ENCODE results near the gene RBM10. TPM values are rescaled to one million over a fixed set of nuclear protein-coding genes. Genes with fewer than 3 reads are reported as not detected.

Gene RBM10
- total and polyA plus RNA-seq, 2 experiments from 2014 or later, result 26.4 to 29.2 TPM

DNA sequence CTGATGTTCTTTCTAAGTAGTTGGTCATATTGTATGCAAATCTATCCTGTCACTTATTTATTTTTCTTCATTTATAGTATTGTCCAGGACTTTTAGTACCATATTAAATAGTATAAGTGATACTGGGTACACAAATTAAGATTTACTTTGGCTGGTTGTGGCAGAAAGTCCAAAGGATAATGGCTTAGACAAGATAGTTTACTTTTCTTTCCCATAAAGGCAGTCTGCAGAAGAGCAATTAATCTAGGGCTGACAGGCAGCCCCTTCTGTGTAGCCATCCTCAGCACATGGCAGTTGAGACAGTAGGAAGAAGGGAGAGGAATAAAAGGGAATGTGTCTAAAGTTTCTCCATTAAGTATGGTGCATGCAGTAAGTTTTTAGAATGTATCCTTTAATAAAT lies 6.4 kb downstream of the RBM10 start:
- no peaks in the 10 kb centered on the region for H3K9me2 ChIP-seq (replicated peaks; ENCODE audit: insufficient read depth)
- DNase-seq (ENCODE audit: low spot score), result no peak

GRCh38 chrX:47156611-47157520 lies 11.8 kb downstream of the RBM10 start:
- no peak for DNase-seq (ENCODE audit: low spot score)
- no peak overlapping the region for H3K4me3 ChIP-seq
- no peaks in the 10 kb centered on the region for H3K4me1 ChIP-seq (ENCODE audit: insufficient read depth)
- H4K20me1 ChIP-seq (ENCODE audit: insufficient read depth, poor library complexity, severe bottlenecking), result peaks cover 4% of the 10 kb centered on the region
- H3K4me2 ChIP-seq, result no peak overlapping the region
- peaks cover 61% of the 10 kb centered on the region for H3K79me2 ChIP-seq
- WGBS (ENCODE audit: low lambda C conversion rate, missing lambda C conversion rate), result 90% methylated on average over 26 of the region's 26 CpGs
- no peaks in the 10 kb centered on the region for H3K36me3 ChIP-seq (replicated peaks; ENCODE audit: insufficient read depth, low read depth)
- no peak overlapping the region for H2AFZ ChIP-seq
- no peak for TF ChIP-seq EZH2 (IDR thresholded peaks at IDR 0.05; ENCODE audit: borderline replicate concordance)
- TF ChIP-seq CTCF (IDR thresholded peaks at IDR 0.05; ENCODE audit: poor library complexity), result no peak
- no peak for TF ChIP-seq EZH2phosphoT487 (IDR thresholded peaks at IDR 0.05; ENCODE audit: low read depth, severe bottlenecking, unreplicated experiment)
- no peaks in the 10 kb centered on the region for H3K9me3 ChIP-seq (ENCODE audit: low read depth)
- H3K27me3 ChIP-seq, result no peaks in the 10 kb centered on the region
- H3K27ac ChIP-seq, result no peak overlapping the region
- no peaks in the 10 kb centered on the region for H3K9me2 ChIP-seq (replicated peaks; ENCODE audit: insufficient read depth)

More for the DNA sequence above, 6.4 kb downstream of the RBM10 start:
- Histone ChIP-seq H2AFZ (no peak overlapping the region), H3K4me1 (ENCODE audit: insufficient read depth) (no peaks in the 10 kb centered on the region), H4K20me1 (ENCODE audit: insufficient read depth, poor library complexity, severe bottlenecking) (peaks cover 19% of the 10 kb centered on the region), H3K4me3 (no peak overlapping the region), H3K79me2 (peaks cover 79% of the 10 kb centered on the region), H3K36me3 (replicated peaks; ENCODE audit: insufficient read depth, low read depth) (no peaks in the 10 kb centered on the region), H3K9me3 (ENCODE audit: low read depth) (no peaks in the 10 kb centered on the region), H3K27me3 (no peaks in the 10 kb centered on the region), H3K4me2 (no peak overlapping the region), H3K27ac (no peak overlapping the region)
- TF ChIP-seq EZH2 (IDR thresholded peaks at IDR 0.05; ENCODE audit: borderline replicate concordance) (no peak), EZH2phosphoT487 (IDR thresholded peaks at IDR 0.05; ENCODE audit: low read depth, severe bottlenecking, unreplicated experiment) (no peak), CTCF (IDR thresholded peaks at IDR 0.05; ENCODE audit: poor library complexity) (no peak)

- no peak overlapping the region for H2AFZ ChIP-seq
- no peak overlapping the region for H3K4me3 ChIP-seq
- no peak overlapping the region for H3K4me2 ChIP-seq
- H3K9me2 ChIP-seq (replicated peaks; ENCODE audit: insufficient read depth), result no peaks in the 10 kb centered on the region
- H3K9me3 ChIP-seq (ENCODE audit: low read depth), result no peaks in the 10 kb centered on the region
- 95% methylated on average over 16 of the region's 16 CpGs for WGBS (ENCODE audit: low lambda C conversion rate, missing lambda C conversion rate)
- H3K36me3 ChIP-seq (replicated peaks; ENCODE audit: insufficient read depth, low read depth), result no peaks in the 10 kb centered on the region
- H4K20me1 ChIP-seq (ENCODE audit: insufficient read depth, poor library complexity, severe bottlenecking), result peaks cover 4% of the 10 kb centered on the region
- H3K27me3 ChIP-seq, result no peaks in the 10 kb centered on the region
- peaks cover 59% of the 10 kb centered on the region for H3K79me2 ChIP-seq
- no peak for TF ChIP-seq EZH2phosphoT487 (IDR thresholded peaks at IDR 0.05; ENCODE audit: low read depth, severe bottlenecking, unreplicated experiment)
- no peak for TF ChIP-seq EZH2 (IDR thresholded peaks at IDR 0.05; ENCODE audit: borderline replicate concordance)
- no peak for TF ChIP-seq CTCF (IDR thresholded peaks at IDR 0.05; ENCODE audit: poor library complexity)
- no peak overlapping the region for H3K27ac ChIP-seq
- no peaks in the 10 kb centered on the region for H3K4me1 ChIP-seq (ENCODE audit: insufficient read depth)
- DNase-seq (ENCODE audit: low spot score), result no peak
Observed at GRCh38 chrX:47158131-47158530, 13.1 kb downstream of the RBM10 start.

All from hepatocyte (in vitro differentiated cells).